ENCODE data around the gene AP3B1. TPM values are rescaled to one million over a fixed set of nuclear protein-coding genes. Genes with fewer than 3 reads are reported as not detected.
"Not testable (repeated sequence)": the region's sequence is repeated elsewhere in the genome, so short reads cannot be mapped to it uniquely, and the experiment has no call there.

Gene AP3B1
- total RNA-seq, 3 donors from 2014 or later: 29.2 to 34.7 (median 31.2) TPM

DNA sequence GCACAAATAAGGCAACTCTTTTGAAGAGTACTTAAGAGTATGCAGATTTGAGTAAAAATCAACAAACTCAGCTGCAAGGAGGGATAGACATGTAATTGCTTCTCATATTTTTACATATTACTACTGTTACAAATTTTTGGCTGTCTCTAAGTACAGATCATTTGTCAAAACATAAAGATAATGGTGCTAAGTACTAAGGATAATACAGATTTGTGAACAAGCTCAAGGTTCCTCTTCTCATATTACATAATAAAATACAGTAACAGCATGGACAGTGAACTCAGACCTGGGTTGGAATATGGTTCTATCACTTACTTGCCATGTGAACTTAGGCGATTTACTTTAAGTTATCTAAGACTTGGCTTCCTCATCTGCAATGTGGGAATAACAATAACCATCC, 168.0 kb downstream of the AP3B1 start:
- no peak for DNase-seq
- Mint-ChIP-seq H3K9me3 (no peaks in the 10 kb centered on the region), H3K4me1 (ENCODE audit: low read depth) (no peaks in the 10 kb centered on the region), H3K4me3 (no peak overlapping the region), H3K27me3 (ENCODE audit: low read depth) (no peaks in the 10 kb centered on the region), H3K36me3 (ENCODE audit: insufficient read depth) (peaks cover 23% of the 10 kb centered on the region)
- no peak for ATAC-seq

DNA sequence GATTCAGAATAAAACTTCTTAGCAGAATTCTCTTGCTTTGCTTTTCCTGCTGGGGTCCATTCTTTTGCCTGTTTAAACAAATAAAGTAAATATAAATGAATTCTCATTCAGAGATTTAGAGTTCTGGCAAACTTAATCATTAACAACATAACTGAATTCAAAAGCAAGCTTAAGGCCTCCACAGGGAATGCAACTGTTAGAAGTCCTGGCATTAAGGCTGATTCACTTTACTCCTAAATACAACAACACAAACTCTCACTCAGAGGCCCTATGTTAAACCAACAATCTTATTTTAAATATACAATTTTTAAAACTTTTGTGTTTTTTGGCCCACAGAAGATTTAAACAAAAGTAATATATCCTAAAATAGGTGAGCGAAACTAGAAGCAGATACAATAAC, 178.3 kb downstream of the AP3B1 start:
- Mint-ChIP-seq H3K4me1 (ENCODE audit: low read depth) (no peaks in the 10 kb centered on the region), H3K9me3 (no peaks in the 10 kb centered on the region), H3K27me3 (ENCODE audit: low read depth) (no peaks in the 10 kb centered on the region), H3K36me3 (ENCODE audit: insufficient read depth) (peaks cover 39% of the 10 kb centered on the region), H3K4me3 (no peak overlapping the region)
- DNase-seq (no peak), ATAC-seq (no peak)

DNA sequence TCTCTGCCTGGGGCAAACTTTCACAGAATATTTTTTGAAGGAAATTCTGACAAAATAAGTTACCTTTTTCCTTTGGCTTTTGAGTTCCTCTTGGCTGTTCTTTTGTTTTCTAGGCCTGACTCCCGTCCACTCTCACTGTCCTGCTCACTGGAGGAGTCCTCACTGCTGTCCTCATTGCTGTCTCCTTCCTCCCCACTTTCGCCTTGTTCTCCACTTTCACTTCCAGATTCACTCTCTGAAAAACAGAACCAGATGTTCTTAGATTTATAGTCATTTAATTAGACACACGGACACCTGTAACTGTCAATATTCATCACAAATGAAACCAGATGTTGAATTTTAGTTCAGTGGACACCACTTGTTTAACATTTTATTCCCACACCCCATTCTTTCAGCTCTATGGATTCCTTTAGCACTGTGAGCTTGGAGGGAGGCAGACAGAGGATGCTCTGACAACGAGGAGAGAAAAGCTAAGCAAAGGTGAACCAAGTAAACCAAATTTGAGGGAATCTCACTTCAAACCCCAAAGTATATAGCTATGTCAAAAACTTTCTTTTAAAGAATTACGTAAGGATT, 180.7 kb downstream of the AP3B1 start:
- Mint-ChIP-seq H3K4me1 (ENCODE audit: low read depth) (no peaks in the 10 kb centered on the region), H3K9me3 (no peaks in the 10 kb centered on the region), H3K36me3 (ENCODE audit: insufficient read depth) (peaks cover 32% of the 10 kb centered on the region), H3K4me3 (no peak overlapping the region), H3K27me3 (ENCODE audit: low read depth) (no peaks in the 10 kb centered on the region)
- DNase-seq (no peak), ATAC-seq (no peak)

GRCh38 chr5:78112931-78113330, 181.6 kb downstream of the AP3B1 start:
- no peaks in the 10 kb centered on the region for H3K9me3 Mint-ChIP-seq
- no peak for ATAC-seq
- no peaks in the 10 kb centered on the region for H3K4me1 Mint-ChIP-seq (ENCODE audit: low read depth)
- no peak for DNase-seq
- H3K36me3 Mint-ChIP-seq (ENCODE audit: insufficient read depth): peaks cover 30% of the 10 kb centered on the region
- H3K4me3 Mint-ChIP-seq: no peak overlapping the region
- no peaks in the 10 kb centered on the region for H3K27me3 Mint-ChIP-seq (ENCODE audit: low read depth)

DNA sequence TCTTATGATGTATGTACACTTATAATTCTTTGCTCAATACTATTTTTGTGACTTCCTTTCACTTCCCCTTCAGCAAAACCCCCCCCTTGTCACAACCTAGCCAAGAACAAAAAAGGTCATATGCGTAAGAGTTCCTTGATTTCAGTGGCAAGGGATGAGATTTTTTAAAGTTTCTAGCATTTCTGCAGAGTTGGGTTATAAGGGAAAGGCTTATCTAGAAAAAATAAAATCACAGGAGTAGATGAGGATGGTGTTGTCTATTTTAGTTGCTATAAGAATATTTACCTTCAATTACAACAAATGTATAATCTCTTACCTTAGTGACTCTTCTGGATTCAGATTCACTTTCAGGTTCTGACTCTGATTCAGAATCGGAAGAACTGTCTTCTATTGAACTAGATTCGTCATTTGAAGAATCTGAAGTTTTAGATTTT, 184.6 kb downstream of the AP3B1 start:
- H3K27me3 Mint-ChIP-seq (ENCODE audit: low read depth): no peaks in the 10 kb centered on the region
- DNase-seq (no peak), ATAC-seq (no peak)
- no peaks in the 10 kb centered on the region for H3K9me3 Mint-ChIP-seq
- no peak overlapping the region for H3K4me3 Mint-ChIP-seq
- H3K36me3 Mint-ChIP-seq (ENCODE audit: insufficient read depth): peaks cover 37% of the 10 kb centered on the region
- peaks cover 1% of the 10 kb centered on the region for H3K4me1 Mint-ChIP-seq (ENCODE audit: low read depth)

DNA sequence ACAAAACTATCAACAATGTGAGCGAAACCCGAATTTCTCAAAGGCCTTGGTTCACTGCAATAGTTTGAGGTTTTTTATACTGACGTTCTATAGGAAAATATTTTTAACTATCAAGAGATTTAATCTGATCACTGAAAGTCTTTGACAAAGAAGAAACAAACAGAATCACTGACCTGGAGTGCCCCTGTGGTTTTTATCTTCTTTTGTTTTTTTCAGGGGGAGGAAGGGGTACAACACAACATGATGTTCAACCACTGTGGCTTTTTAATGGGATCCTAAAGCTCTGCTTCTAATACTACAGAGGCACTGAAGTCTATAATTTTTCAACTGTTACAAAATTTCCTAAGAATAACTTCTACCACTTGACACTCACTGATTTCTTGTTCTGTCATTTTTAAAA, 185.9 kb downstream of the AP3B1 start:
- ATAC-seq (no peak), DNase-seq (no peak)
- no peaks in the 10 kb centered on the region for H3K27me3 Mint-ChIP-seq (ENCODE audit: low read depth)

GRCh38 chr5:78103232-78103918, 191.1 kb downstream of the AP3B1 start:
- H3K4me1 Mint-ChIP-seq (ENCODE audit: low read depth): peaks cover 1% of the 10 kb centered on the region
- no peaks in the 10 kb centered on the region for H3K9me3 Mint-ChIP-seq
- H3K27me3 Mint-ChIP-seq (ENCODE audit: low read depth): no peaks in the 10 kb centered on the region
- ATAC-seq (no peak), DNase-seq (no peak)
- H3K4me3 Mint-ChIP-seq: no peak overlapping the region
- peaks cover 35% of the 10 kb centered on the region for H3K36me3 Mint-ChIP-seq (ENCODE audit: insufficient read depth)

More for the DNA sequence above, 185.9 kb downstream of the AP3B1 start:
- Mint-ChIP-seq H3K9me3 (no peaks in the 10 kb centered on the region), H3K4me3 (no peak overlapping the region), H3K36me3 (ENCODE audit: insufficient read depth) (peaks cover 31% of the 10 kb centered on the region), H3K4me1 (ENCODE audit: low read depth) (peaks cover 1% of the 10 kb centered on the region)

- H3K9me3 Mint-ChIP-seq: no peaks in the 10 kb centered on the region
- DNase-seq: no peak
- H3K36me3 Mint-ChIP-seq (ENCODE audit: insufficient read depth): peaks cover 31% of the 10 kb centered on the region
- no peak for ATAC-seq
- H3K27me3 Mint-ChIP-seq (ENCODE audit: low read depth): no peaks in the 10 kb centered on the region
- H3K4me3 Mint-ChIP-seq: no peak overlapping the region
- H3K4me1 Mint-ChIP-seq (ENCODE audit: low read depth): peaks cover 1% of the 10 kb centered on the region
These were observed 192.0 kb downstream of the AP3B1 start for GRCh38 chr5:78102500-78102899.

DNA sequence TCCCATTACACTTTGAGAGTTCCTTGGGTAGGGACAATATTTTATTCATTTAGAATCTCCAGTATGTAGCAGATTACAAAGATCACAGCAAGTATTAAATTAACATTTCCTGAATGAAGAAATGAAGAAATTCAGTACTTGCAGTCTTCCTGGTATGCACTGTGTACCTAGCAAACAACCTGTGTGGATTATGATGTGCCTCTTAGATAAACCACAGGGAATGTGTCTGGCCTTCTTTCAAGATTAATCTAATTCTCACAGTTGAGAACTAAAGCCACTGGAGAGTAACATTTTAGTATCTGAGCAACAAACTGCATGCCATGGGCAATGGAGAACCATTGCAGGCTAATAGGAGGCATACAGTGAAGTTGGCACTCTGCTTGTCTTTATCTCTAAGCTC, 199.4 kb downstream of the AP3B1 start:
- Mint-ChIP-seq H3K27me3 (ENCODE audit: low read depth) (no peaks in the 10 kb centered on the region), H3K4me1 (ENCODE audit: low read depth) (no peaks in the 10 kb centered on the region), H3K4me3 (no peak overlapping the region), H3K36me3 (ENCODE audit: insufficient read depth) (peaks cover 44% of the 10 kb centered on the region), H3K9me3 (no peaks in the 10 kb centered on the region)
- DNase-seq (no peak), ATAC-seq (no peak)

DNA sequence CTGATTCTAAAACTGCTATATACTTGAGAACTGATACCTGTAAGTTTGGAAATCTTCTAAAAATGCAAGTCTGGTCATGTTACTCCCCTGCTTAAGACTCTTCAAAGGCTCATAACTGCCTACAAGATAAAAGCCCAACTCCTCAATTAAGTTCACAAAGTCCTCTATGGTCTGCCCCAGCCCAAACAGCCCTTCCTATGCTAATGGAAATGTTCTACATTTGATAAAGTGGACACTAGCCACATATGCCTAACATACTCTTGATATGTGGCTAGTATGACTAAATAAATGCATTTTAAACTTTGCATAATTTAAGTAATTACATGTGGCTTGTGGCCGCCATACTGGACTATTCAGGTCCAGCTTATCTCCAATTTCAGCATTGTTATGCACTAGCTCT, 204.5 kb downstream of the AP3B1 start:
- DNase-seq (no peak), ATAC-seq (no peak)
- Mint-ChIP-seq H3K4me1 (ENCODE audit: low read depth) (no peaks in the 10 kb centered on the region), H3K4me3 (no peak overlapping the region), H3K27me3 (ENCODE audit: low read depth) (no peaks in the 10 kb centered on the region), H3K9me3 (no peaks in the 10 kb centered on the region), H3K36me3 (ENCODE audit: insufficient read depth) (peaks cover 53% of the 10 kb centered on the region)

- Mint-ChIP-seq H3K4me3 (no peak overlapping the region), H3K27me3 (ENCODE audit: low read depth) (no peaks in the 10 kb centered on the region), H3K4me1 (ENCODE audit: low read depth) (peaks cover 2% of the 10 kb centered on the region), H3K36me3 (ENCODE audit: insufficient read depth) (peaks cover 23% of the 10 kb centered on the region), H3K9me3 (no peaks in the 10 kb centered on the region)
- DNase-seq: no peak
- ATAC-seq: no peak
These were observed 215.6 kb downstream of the AP3B1 start for GRCh38 chr5:78078858-78079257.

DNA sequence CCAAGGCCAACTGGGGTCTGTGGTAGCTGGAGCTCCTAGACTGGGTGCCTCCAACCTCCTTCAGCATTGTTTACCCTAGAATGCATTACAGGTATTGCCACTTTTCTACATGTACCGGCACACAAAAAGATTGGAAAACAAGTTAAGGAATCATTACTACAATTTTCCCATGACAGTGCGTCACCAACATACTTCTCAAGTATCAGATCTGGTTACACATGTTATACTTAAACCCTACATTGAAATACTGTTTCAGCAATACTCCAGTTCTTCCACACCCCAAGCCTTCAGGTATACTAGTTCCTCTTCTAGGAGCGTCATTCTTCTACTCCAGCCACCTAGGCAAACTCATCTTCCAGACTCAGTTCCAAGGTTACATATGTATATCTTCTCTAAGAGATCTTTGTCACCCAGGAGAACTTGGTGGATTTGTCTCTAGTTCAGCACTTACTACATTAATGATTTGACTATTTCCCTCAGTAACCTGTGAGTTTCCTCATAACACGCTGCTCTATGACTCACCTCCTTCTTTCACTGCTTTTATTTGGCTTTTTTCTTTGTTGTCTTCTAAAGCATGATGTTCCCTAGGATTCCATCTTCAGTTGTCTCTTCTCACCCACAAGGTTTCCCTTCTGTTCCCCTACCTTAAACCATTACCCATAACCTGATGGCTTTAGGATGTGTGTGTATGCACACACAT, 217.0 kb downstream of the AP3B1 start:
- no peaks in the 10 kb centered on the region for H3K9me3 Mint-ChIP-seq
- H3K4me1 Mint-ChIP-seq (ENCODE audit: low read depth): peaks cover 2% of the 10 kb centered on the region
- H3K36me3 Mint-ChIP-seq (ENCODE audit: insufficient read depth): peaks cover 26% of the 10 kb centered on the region
- ATAC-seq (no peak), DNase-seq (no peak)
- H3K4me3 Mint-ChIP-seq: no peak overlapping the region
- no peaks in the 10 kb centered on the region for H3K27me3 Mint-ChIP-seq (ENCODE audit: low read depth)

- Mint-ChIP-seq H3K27me3 (ENCODE audit: low read depth) (no peaks in the 10 kb centered on the region), H3K36me3 (ENCODE audit: insufficient read depth) (peaks cover 29% of the 10 kb centered on the region), H3K4me3 (no peak overlapping the region), H3K9me3 (peaks cover 8% of the 10 kb centered on the region), H3K4me1 (ENCODE audit: low read depth) (peaks cover 2% of the 10 kb centered on the region)
- ATAC-seq (no peak), DNase-seq (no peak)
These were observed 218.1 kb downstream of the AP3B1 start for GRCh38 chr5:78076351-78076750.

GRCh38 chr5:78075301-78075700, 219.2 kb downstream of the AP3B1 start:
- Mint-ChIP-seq H3K4me1 (ENCODE audit: low read depth) (peaks cover 2% of the 10 kb centered on the region), H3K4me3 (no peak overlapping the region), H3K27me3 (ENCODE audit: low read depth) (no peaks in the 10 kb centered on the region), H3K9me3 (peaks cover 8% of the 10 kb centered on the region), H3K36me3 (ENCODE audit: insufficient read depth) (peaks cover 28% of the 10 kb centered on the region)
- no peak for ATAC-seq
- DNase-seq: no peak

DNA sequence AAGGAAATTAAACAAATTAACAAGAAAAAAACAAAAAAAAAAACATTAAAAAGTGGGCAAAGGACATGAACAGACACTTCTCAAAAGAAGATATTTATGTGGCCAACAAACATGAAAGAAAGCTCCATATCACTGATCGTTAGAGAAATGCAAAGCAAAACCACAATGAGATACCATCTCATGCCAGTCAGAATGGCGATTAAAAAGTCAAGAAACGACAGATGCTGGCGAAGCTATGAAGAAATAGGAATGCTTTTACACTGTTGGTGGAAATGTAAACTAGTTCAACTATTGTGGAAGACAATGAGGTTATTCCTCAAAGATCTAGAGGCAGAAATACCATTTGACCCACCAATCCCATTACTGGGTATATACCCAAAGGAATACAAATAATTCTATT, 223.8 kb downstream of the AP3B1 start:
- H3K27me3 Mint-ChIP-seq (ENCODE audit: low read depth); H3K4me1 Mint-ChIP-seq (ENCODE audit: low read depth); DNase-seq; ATAC-seq; H3K4me3 Mint-ChIP-seq: not testable (repeated sequence)
- Mint-ChIP-seq H3K9me3 (peaks cover 29% of the 10 kb centered on the region), H3K36me3 (ENCODE audit: insufficient read depth) (peaks cover 42% of the 10 kb centered on the region)

Measured in activated T-cell treated with anti-CD3 and anti-CD28 coated beads, Interleukin-2, amount 50 U/mL, for 4 hours (primary cell).